Lung (tissue), 12 donors: ENCODE results near the gene GGCX. TPM values are rescaled to one million over a fixed set of nuclear protein-coding genes. Genes with fewer than 3 reads are reported as not detected.

Experiments
- ATAC-seq: fragments of 200-7000 bp; cut with Tn5 transposase; one replicate; pipeline ENCODE4 v1.9.1; 2020; ENCODE audit warnings: moderate number of reproducible peaks; ENCODE audit not compliant: insufficient read depth, low FRiP score
- DNase-seq, 3 donors: peaks; one replicate each; pipeline ENCODE4 v3.0.0-alpha.2; 2013 to 2017
- H3K27ac ChIP-seq, 2 donors: one replicate each; pipeline ENCODE4 v1.5.1; 2013; ENCODE audit warnings: mild to moderate bottlenecking in 2 of 2, moderate library complexity in 2 of 2, control low read depth in 1 of 2, inconsistent platforms in 1 of 2, low read depth in 1 of 2, low read length in 1 of 2
- H3K27me3 ChIP-seq, 3 donors: one replicate each; pipeline ENCODE4 v1.5.1; 2013; ENCODE audit warnings: low read length in 2 of 3; ENCODE audit not compliant: control insufficient read depth in 3 of 3, insufficient read depth in 3 of 3
- H3K36me3 ChIP-seq, 4 donors: one replicate each; pipeline ENCODE4 v1.5.1; 2013; ENCODE audit warnings: low read length in 4 of 4, mild to moderate bottlenecking in 1 of 4, moderate library complexity in 1 of 4; ENCODE audit not compliant: control insufficient read depth in 4 of 4, insufficient read depth in 4 of 4
- H3K4me1 ChIP-seq, 5 donors: one replicate each; pipeline ENCODE4 v1.5.1; 2013; ENCODE audit warnings: low read length in 5 of 5, mild to moderate bottlenecking in 2 of 5, moderate library complexity in 1 of 5; ENCODE audit not compliant: control insufficient read depth in 5 of 5, insufficient read depth in 5 of 5
- H3K4me3 ChIP-seq: one replicate; pipeline ENCODE4 v1.5.1; 2013; ENCODE audit warnings: mild to moderate bottlenecking, control low read depth, moderate library complexity
- H3K9ac ChIP-seq, 2 donors: one replicate each; pipeline ENCODE4 v1.5.1; 2013; ENCODE audit warnings: low read length in 2 of 2, control low read depth in 1 of 2; ENCODE audit not compliant: insufficient read depth in 1 of 2
- H3K9me3 ChIP-seq, 4 donors: one replicate each; pipeline ENCODE4 v1.5.1; 2013; ENCODE audit warnings: low read length in 3 of 4, mild to moderate bottlenecking in 1 of 4, moderate library complexity in 1 of 4; ENCODE audit not compliant: control insufficient read depth in 4 of 4, insufficient read depth in 3 of 4
- CTCF ChIP-seq: IDR thresholded peaks from 2 replicates; pipeline ENCODE4 v1.5.1; 2012; ENCODE audit warnings: mild to moderate bottlenecking; ENCODE audit errors: control extremely low read depth, extremely low read depth
- WGBS, 2 donors: extraction: QIAGEN DNeasy Blood & Tissue Kit; methylation state at CpG; one replicate each; pipeline ENCODE4 v1.1.7; 2013; 5-methylcytosine and 5-hydroxymethylcytosine counted together
- polyA plus RNA-seq, 2 donors: library from polyadenylated mRNA; stranded (reverse); fragments of 200-250 nt; gene quantifications; one replicate each; pipeline ENCODE4 v1.2.1, GENCODE V29; 2013
- total RNA-seq, 2 donors: library from RNA; depleted of rRNA in 1 of 2; stranded (reverse); fragments of >200 nt in 1 of 2; gene quantifications; one replicate each; pipeline ENCODE4 v1.2.1, GENCODE V29; 2014 to 2021
- donor health status: control.
- donor health status: control.
- donor health status: Bipolar disorder and iron deficiency.
- donor health status: healthy.
- donor health status: DM: yes; HTN: yes; CAD: no.

Gene GGCX
- total and polyA plus RNA-seq, 4 donors = 21.8 to 69.2 (median 44.8) TPM

DNA sequence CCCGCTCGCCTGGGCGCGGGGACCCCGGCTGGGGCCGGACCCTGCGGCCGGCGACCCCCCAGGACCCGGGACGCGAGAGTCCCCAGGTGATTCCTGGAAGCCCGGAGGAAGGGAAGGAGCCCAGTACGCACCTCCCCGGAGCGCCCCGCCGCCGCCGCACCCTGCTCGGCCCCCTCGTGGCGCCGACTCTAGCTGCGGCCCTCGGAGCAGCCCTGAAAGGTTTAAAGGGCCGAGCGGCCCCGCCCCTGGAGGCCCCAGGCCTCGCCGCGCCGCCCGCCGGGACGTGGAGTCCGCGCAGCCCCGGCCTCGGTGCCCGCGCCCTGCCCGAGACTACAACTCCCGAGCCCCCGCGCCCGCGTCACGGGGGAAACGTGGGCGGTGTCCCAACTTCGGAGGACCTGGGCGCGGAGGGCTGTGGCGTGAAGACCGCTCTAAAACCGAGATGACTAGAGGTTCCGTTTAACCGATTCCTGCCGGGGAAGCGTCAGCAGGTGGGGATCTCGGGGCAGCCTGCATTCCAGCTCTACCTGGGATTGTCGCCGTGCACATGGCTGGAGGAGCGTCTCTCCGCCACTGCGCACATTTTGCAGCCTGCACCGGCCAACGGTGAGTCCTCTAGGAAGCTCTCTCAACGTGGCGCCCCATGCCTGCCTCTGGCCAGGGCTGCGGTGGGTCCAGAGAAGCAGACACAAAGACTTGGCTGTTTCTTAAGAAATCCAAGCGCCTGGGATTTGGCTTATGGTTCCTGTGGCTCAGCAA, 41.4 kb upstream of the GGCX start, which contains the start of gene TMEM150A:
TSS of gene TMEM150A (minus strand) at position 223 of the 759 bp plus-strand sequence. CDS start 750 bp downstream, outside the sequence.
- H3K4me1 ChIP-seq = peaks cover 10 to 34% (median 24%) of the 10 kb centered on the region in 5 donors
- H3K9ac ChIP-seq = peak within 1 kb of the TSS; percentile 7 to 49
- WGBS, 2 donors = 1% methylated on average over 48 to 73 of the region's 73 CpGs
- no peaks in the 10 kb centered on the region for H3K9me3 ChIP-seq
- peak; percentile 97 for ATAC-seq
- peak within 1 kb of the TSS; percentile 88 to 90 for H3K27ac ChIP-seq
- H3K36me3 ChIP-seq = peaks cover 0 to 24% (median 10%) of the 10 kb centered on the region in 4 donors
- H3K27me3 ChIP-seq = no peaks in the 10 kb centered on the region
- TF ChIP-seq CTCF = no peak
- peak within 1 kb of the TSS; percentile 66 for H3K4me3 ChIP-seq
- peak; percentile 92 to 95 (median 93) for DNase-seq

GRCh38 chr2:85601771-85602475, 40.6 kb upstream of the GGCX start:
- no peaks in the 10 kb centered on the region for H3K27me3 ChIP-seq
- H3K9me3 ChIP-seq = no peaks in the 10 kb centered on the region
- ATAC-seq = peak; percentile 51
- peaks cover 10 to 34% (median 21%) of the 10 kb centered on the region in 5 donors for H3K4me1 ChIP-seq
- peaks cover 0 to 29% (median 10%) of the 10 kb centered on the region in 4 donors for H3K36me3 ChIP-seq
- no peak for TF ChIP-seq CTCF
- peak in 2 of 3 donors; percentile 21 to 29 for DNase-seq
- peak overlapping the region in 1 of 2 donors; percentile 49 for H3K9ac ChIP-seq
- peak overlapping the region; percentile 71 to 88 for H3K27ac ChIP-seq
- H3K4me3 ChIP-seq = peak overlapping the region; percentile 63
- WGBS, 2 donors = 4 to 6% methylated on average over 30 to 36 of the region's 36 CpGs

DNA sequence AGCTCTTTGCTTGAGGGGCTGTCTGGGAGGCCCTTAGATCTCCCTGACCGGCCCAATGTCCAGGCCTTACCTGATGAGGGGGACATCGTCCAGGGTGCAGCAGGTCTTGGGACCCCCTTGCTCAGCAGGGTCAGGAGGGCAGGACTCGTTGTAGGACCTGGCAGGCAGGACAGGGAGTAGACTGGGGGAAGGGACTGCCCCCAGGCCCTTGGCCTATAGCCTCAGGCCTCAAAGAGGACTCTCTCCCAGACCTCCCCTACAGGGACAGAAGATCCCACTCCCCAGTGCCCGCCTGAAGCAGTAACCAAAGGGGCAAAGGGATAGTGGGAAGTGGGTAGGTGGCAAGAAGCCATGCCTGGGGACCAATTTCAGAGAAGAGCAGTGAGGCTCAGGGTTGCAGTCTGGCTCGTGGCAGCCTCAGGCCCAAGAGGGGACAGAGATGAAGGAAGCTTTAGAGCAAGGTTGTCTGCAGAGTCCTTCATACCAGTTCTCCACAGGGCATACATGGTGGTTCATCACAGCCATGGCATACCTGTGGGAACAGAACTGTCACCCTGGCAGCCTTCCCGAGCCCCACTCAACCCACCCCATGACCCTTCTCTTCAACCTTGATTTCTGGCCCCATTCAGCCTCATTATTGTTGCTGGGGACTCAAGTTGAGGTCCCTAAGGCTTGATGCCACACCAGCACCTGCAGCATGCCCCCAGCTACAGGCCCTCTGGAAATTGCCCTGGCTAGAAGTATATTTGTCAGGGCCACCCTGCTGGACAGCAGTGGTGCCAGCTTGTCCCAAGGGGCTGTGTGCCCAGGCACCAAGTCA, 39.9 kb upstream of the GGCX start:
- WGBS, 2 donors = 74 to 84% methylated on average over 6 of the region's 6 CpGs
- peaks cover 12 to 35% (median 27%) of the 10 kb centered on the region in 5 donors for H3K4me1 ChIP-seq
- DNase-seq = no peak
- peaks cover 0 to 33% (median 12%) of the 10 kb centered on the region in 4 donors for H3K36me3 ChIP-seq
- peak overlapping the region; percentile 63 for H3K4me3 ChIP-seq
- no peak overlapping the region for H3K9ac ChIP-seq
- TF ChIP-seq CTCF = no peak
- no peaks in the 10 kb centered on the region for H3K9me3 ChIP-seq
- no peak for ATAC-seq
- H3K27ac ChIP-seq = peak overlapping the region in 1 of 2 donors; percentile 71
- H3K27me3 ChIP-seq = no peaks in the 10 kb centered on the region
